ENCODE measurements around the gene CAPN1.

The CAPN1 gene

GRCh38 chr11:65209711-65210360 is 28.1 kb downstream of the CAPN1 start:
- Histone ChIP-seq H3K27me3 (ENCODE audit: insufficient read depth, poor library complexity, severe bottlenecking) (no peaks in the 10 kb centered on the region), H3K4me3 (replicated peaks; ENCODE audit: insufficient read depth, low read length) (no peak overlapping the region), H3K27ac (replicated peaks) (no peak overlapping the region)
- no peak for DNase-seq (ENCODE audit: low read depth in 1 of 2, low spot score in 1 of 2)
- TF ChIP-seq SPI1 (IDR thresholded peaks at IDR 0.05; ENCODE audit: borderline replicate concordance, low read depth) (no peak), CTCF (IDR thresholded peaks at IDR 0.05; ENCODE audit: insufficient read depth, low read length) (no peak)

GRCh38 chr11:65210361-65210731 is 28.6 kb downstream of the CAPN1 start:
- Histone ChIP-seq H3K27me3 (ENCODE audit: insufficient read depth, poor library complexity, severe bottlenecking) (no peaks in the 10 kb centered on the region), H3K4me3 (replicated peaks; ENCODE audit: insufficient read depth, low read length) (no peak overlapping the region), H3K27ac (replicated peaks) (no peak overlapping the region)
- no peak for DNase-seq (ENCODE audit: low read depth in 1 of 2, low spot score in 1 of 2)
- TF ChIP-seq GABPA (IDR thresholded peaks at IDR 0.05; ENCODE audit: low read depth) (no peak), CTCF (IDR thresholded peaks at IDR 0.05; ENCODE audit: insufficient read depth, low read length) (no peak), POLR2AphosphoS5 (IDR thresholded peaks at IDR 0.05; ENCODE audit: low read depth) (no peak), REST (IDR thresholded peaks at IDR 0.05; ENCODE audit: insufficient replicate concordance, low read depth) (no peak), SPI1 (IDR thresholded peaks at IDR 0.05; ENCODE audit: borderline replicate concordance, low read depth) (no peak)

- DNase-seq (ENCODE audit: low read depth in 1 of 2, low spot score in 1 of 2) = no peak
- TF ChIP-seq SPI1 (IDR thresholded peaks at IDR 0.05; ENCODE audit: borderline replicate concordance, low read depth) = no peak
- no peak for TF ChIP-seq POLR2AphosphoS5 (IDR thresholded peaks at IDR 0.05; ENCODE audit: low read depth)
- no peak for TF ChIP-seq CTCF (IDR thresholded peaks at IDR 0.05; ENCODE audit: insufficient read depth, low read length)
- no peak for TF ChIP-seq REST (IDR thresholded peaks at IDR 0.05; ENCODE audit: insufficient replicate concordance, low read depth)
- TF ChIP-seq GABPA (IDR thresholded peaks at IDR 0.05; ENCODE audit: low read depth) = no peak
- Histone ChIP-seq H3K27ac (replicated peaks) (no peak overlapping the region), H3K27me3 (ENCODE audit: insufficient read depth, poor library complexity, severe bottlenecking) (no peaks in the 10 kb centered on the region), H3K4me3 (replicated peaks; ENCODE audit: insufficient read depth, low read length) (no peak overlapping the region)
Measured at GRCh38 chr11:65210748-65211147, 29.0 kb downstream of the CAPN1 start.
